Measurements from ENCODE around the gene ARHGEF18.

The ARHGEF18 gene

GRCh38 chr19:7358102-7358597, 9.4 kb downstream of the ARHGEF18 start:
- TF ChIP-seq ZNF311 (tag by site-specific recombination; IDR thresholded peaks at IDR 0.05; ENCODE audit: borderline replicate concordance), result no peak
- no peak for TF ChIP-seq ZNF76 (tag by site-specific recombination; IDR thresholded peaks at IDR 0.05; ENCODE audit: borderline replicate concordance, low read depth)
- TF ChIP-seq SALL2 (tag by site-specific recombination; IDR thresholded peaks at IDR 0.05; ENCODE audit: borderline replicate concordance), result no peak
- no peak for TF ChIP-seq ZNF354C (tag by site-specific recombination; IDR thresholded peaks at IDR 0.05; ENCODE audit: borderline replicate concordance, low read depth)
- 0 out of 2 replicates have a peak, but pooled peaks have one; percentile 31 for TF ChIP-seq ZNF645 (tag by site-specific recombination; IDR thresholded peaks at IDR 0.05)
- 0 out of 2 replicates have a peak, but pooled peaks have one; percentile 24 for TF ChIP-seq ZNF266 (tag by site-specific recombination; IDR thresholded peaks at IDR 0.05; ENCODE audit: low read depth)
- no peak for TF ChIP-seq ZFHX2 (tag by site-specific recombination; conservative IDR thresholded peaks at IDR 0.05)
- TF ChIP-seq ZFP41 (tag by site-specific recombination; IDR thresholded peaks at IDR 0.05; ENCODE audit: borderline replicate concordance), result no peak
- no peak for TF ChIP-seq ZNF221 (tag by site-specific recombination; IDR thresholded peaks at IDR 0.05; ENCODE audit: borderline replicate concordance)
- TF ChIP-seq KLF8 (tag by site-specific recombination; IDR thresholded peaks at IDR 0.05), result no peak
- peak; percentile 5; the same call in 1 of the 2 replicates for TF ChIP-seq ZNF148 (tag by site-specific recombination; IDR thresholded peaks at IDR 0.05; ENCODE audit: borderline replicate concordance)
- TF ChIP-seq ZBTB17 (tag by site-specific recombination; IDR thresholded peaks at IDR 0.05), result peak; percentile 99
- TF ChIP-seq GLI2 (tag by site-specific recombination; IDR thresholded peaks at IDR 0.05; ENCODE audit: borderline replicate concordance, low read depth), result no peak
- no peak for TF ChIP-seq ZNF26 (tag by site-specific recombination; IDR thresholded peaks at IDR 0.05)
- 0 out of 2 replicates have a peak, but pooled peaks have one; percentile 69 for TF ChIP-seq ZNF473 (tag by site-specific recombination; IDR thresholded peaks at IDR 0.05)
- no peak for TF ChIP-seq ZNF677 (tag by site-specific recombination; IDR thresholded peaks at IDR 0.05)
- no peak for TF ChIP-seq ZNF416 (tag by site-specific recombination; IDR thresholded peaks at IDR 0.05)
- TF ChIP-seq ZNF776 (tag by site-specific recombination; IDR thresholded peaks at IDR 0.05; ENCODE audit: borderline replicate concordance), result peak; percentile 31; the same call in 1 of the 2 replicates
- no peak for TF ChIP-seq REPIN1 (tag by site-specific recombination; IDR thresholded peaks at IDR 0.05; ENCODE audit: low read depth)
- TF ChIP-seq ZNF366 (tag by site-specific recombination; conservative IDR thresholded peaks at IDR 0.05), result peak; percentile 98
- POLR2A ChIA-PET, result no interaction called here
- CTCF ChIA-PET, result interaction anchor here (0.6 to 0.9 kb wide), 2 partner anchors 69 to 323 kb away, joined by 3 to 4 read pairs; partner anchors contain the start of gene TRAPPC5
- H3K36me3 ChIP-seq (ENCODE audit: control insufficient read depth in 2 of 2, insufficient read depth in 1 of 2, low read length in 2 of 2), result no peaks in the 10 kb centered on the region
- H3K4me1 ChIP-seq (ENCODE audit: control insufficient read depth, insufficient read depth, low read length), result no peaks in the 10 kb centered on the region
- no peaks in the 10 kb centered on the region for H3K9me3 ChIP-seq (ENCODE audit: control insufficient read depth, insufficient read depth, low read depth, low read length)
- no peak overlapping the region for H3K27ac ChIP-seq (ENCODE audit: extremely low read depth, low read depth, low read length)
- no peak overlapping the region for H3K4me3 ChIP-seq (ENCODE audit: low read depth, low read length)

All from HEK293 (cell line).